HS-27A (cell line): ENCODE measurements around the gene FSTL4.
"Not testable (repeated sequence)": the region's sequence is repeated elsewhere in the genome, so short reads cannot be mapped to it uniquely, and the experiment has no call there.

ENCODE experiments used
- DNase-seq: peaks from one replicate; pipeline ENCODE4 v3.0.0-alpha.2; 2012; ENCODE audit warnings: low read depth, missing footprints

FSTL4 gene

GRCh38 chr5:133454442-133454841, 157.9 kb downstream of the FSTL4 start:
- no peak for DNase-seq

- no peak for DNase-seq
Measured at GRCh38 chr5:133453831-133454230, 158.5 kb downstream of the FSTL4 start.

GRCh38 chr5:133453084-133453780, 159.1 kb downstream of the FSTL4 start:
- DNase-seq = no peak

- no peak for DNase-seq
Measured at GRCh38 chr5:133451926-133452325, 160.4 kb downstream of the FSTL4 start.

- DNase-seq = no peak
Measured at GRCh38 chr5:133450286-133450685, 162.1 kb downstream of the FSTL4 start.

GRCh38 chr5:133449181-133449580, 163.2 kb downstream of the FSTL4 start:
- no peak for DNase-seq

- DNase-seq = no peak
Measured at GRCh38 chr5:133446440-133446839, 165.9 kb downstream of the FSTL4 start.

- DNase-seq = no peak
Measured at GRCh38 chr5:133445744-133446143, 166.6 kb downstream of the FSTL4 start.

- not testable (repeated sequence) for DNase-seq
Measured at GRCh38 chr5:133445204-133445603, 167.1 kb downstream of the FSTL4 start.

- no peak for DNase-seq
Measured at GRCh38 chr5:133444711-133445110, 167.6 kb downstream of the FSTL4 start.

- DNase-seq = no peak
Measured at GRCh38 chr5:133441166-133441815, 171.1 kb downstream of the FSTL4 start.

GRCh38 chr5:133440467-133441115, 171.8 kb downstream of the FSTL4 start:
- DNase-seq = no peak

GRCh38 chr5:133439859-133440258, 172.5 kb downstream of the FSTL4 start:
- no peak for DNase-seq

GRCh38 chr5:133438487-133438886, 173.9 kb downstream of the FSTL4 start:
- DNase-seq = no peak

- no peak for DNase-seq
Measured at GRCh38 chr5:133434336-133434735, 178.0 kb downstream of the FSTL4 start.

- DNase-seq = no peak
Measured at GRCh38 chr5:133433641-133434040, 178.7 kb downstream of the FSTL4 start.

- DNase-seq = no peak
Measured at GRCh38 chr5:133432956-133433532, 179.3 kb downstream of the FSTL4 start.

GRCh38 chr5:133431326-133431865, 180.9 kb downstream of the FSTL4 start:
- DNase-seq = no peak

- no peak for DNase-seq
Measured at GRCh38 chr5:133430095-133430494, 182.2 kb downstream of the FSTL4 start.

- DNase-seq = no peak
Measured at GRCh38 chr5:133429046-133429445, 183.3 kb downstream of the FSTL4 start.

GRCh38 chr5:133428072-133428660, 184.2 kb downstream of the FSTL4 start:
- no peak for DNase-seq

- DNase-seq = no peak
Measured at GRCh38 chr5:133427121-133427777, 185.1 kb downstream of the FSTL4 start.
